Spleen (tissue), 7 donors: Measurements from ENCODE around the gene ADGRB2.

Experiments
- POLR2A ChIP-seq, 3 donors: fragments of 450-650 bp; IDR thresholded peaks; one replicate each; pipeline ENCODE4 v1.5.1; 2017; ENCODE audit warnings: antibody characterized with exemption in 3 of 3, mild to moderate bottlenecking in 1 of 3
- POLR2AphosphoS5 ChIP-seq, 3 donors: sonication (generic); formaldehyde crosslinking; IDR thresholded peaks; one replicate each; pipeline ENCODE4 v1.5.1; 2017; ENCODE audit warnings: antibody characterized with exemption in 3 of 3
- TF ChIP-seq, protein P1 (sequence below), 11 experiments: fragments of 200-600 bp in 7 of 11; fragments of 450-650 bp in 4 of 11; sonication (generic) in 4 of 11; IDR thresholded peaks in 8 of 11; conservative IDR thresholded peaks in 3 of 11; 1 replicate in 7 of 11; 2 replicates in 4 of 11; pipeline versions ENCODE4 v1.4.0 to v1.8.0; 2016 to 2021; ENCODE audit warnings: antibody characterized with exemption in 11 of 11, inconsistent platforms in 4 of 11, mild to moderate bottlenecking in 1 of 11
- donor health status: DM: no; HTN: no; CAD: no; lungs with moderate emphysema.
- donor health status: DM: no; HTN: no; CAD: no.
- donor health status: DM: no; HTN: no; CAD: no.

- TF ChIP-seq, protein P1, sequence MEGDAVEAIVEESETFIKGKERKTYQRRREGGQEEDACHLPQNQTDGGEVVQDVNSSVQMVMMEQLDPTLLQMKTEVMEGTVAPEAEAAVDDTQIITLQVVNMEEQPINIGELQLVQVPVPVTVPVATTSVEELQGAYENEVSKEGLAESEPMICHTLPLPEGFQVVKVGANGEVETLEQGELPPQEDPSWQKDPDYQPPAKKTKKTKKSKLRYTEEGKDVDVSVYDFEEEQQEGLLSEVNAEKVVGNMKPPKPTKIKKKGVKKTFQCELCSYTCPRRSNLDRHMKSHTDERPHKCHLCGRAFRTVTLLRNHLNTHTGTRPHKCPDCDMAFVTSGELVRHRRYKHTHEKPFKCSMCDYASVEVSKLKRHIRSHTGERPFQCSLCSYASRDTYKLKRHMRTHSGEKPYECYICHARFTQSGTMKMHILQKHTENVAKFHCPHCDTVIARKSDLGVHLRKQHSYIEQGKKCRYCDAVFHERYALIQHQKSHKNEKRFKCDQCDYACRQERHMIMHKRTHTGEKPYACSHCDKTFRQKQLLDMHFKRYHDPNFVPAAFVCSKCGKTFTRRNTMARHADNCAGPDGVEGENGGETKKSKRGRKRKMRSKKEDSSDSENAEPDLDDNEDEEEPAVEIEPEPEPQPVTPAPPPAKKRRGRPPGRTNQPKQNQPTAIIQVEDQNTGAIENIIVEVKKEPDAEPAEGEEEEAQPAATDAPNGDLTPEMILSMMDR (IDR thresholded peaks at IDR 0.05 in 8 of 11, conservative IDR thresholded peaks at IDR 0.05 in 3 of 11): no peak
- TF ChIP-seq POLR2AphosphoS5 (IDR thresholded peaks at IDR 0.05) (no peak), POLR2A (IDR thresholded peaks at IDR 0.05) (no peak)
These were observed 31.0 kb upstream of the ADGRB2 start for GRCh38 chr1:31795096-31795675.
